Measurements from ENCODE around the gene OR9Q1. TPM values are rescaled to one million over a fixed set of nuclear protein-coding genes. Genes with fewer than 3 reads are reported as not detected.
"Not testable (repeated sequence)": the region's sequence is repeated elsewhere in the genome, so short reads cannot be mapped to it uniquely, and the experiment has no call there.

Gene OR9Q1, protein sequence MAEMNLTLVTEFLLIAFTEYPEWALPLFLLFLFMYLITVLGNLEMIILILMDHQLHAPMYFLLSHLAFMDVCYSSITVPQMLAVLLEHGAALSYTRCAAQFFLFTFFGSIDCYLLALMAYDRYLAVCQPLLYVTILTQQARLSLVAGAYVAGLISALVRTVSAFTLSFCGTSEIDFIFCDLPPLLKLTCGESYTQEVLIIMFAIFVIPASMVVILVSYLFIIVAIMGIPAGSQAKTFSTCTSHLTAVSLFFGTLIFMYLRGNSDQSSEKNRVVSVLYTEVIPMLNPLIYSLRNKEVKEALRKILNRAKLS
- not detected in 2 replicates for total RNA-seq (2014; rRNA removed; shearing (Covaris generic))
- polyA plus RNA-seq (2014; cell fraction: nucleus; rRNA removed), result not detected in 2 replicates

DNA sequence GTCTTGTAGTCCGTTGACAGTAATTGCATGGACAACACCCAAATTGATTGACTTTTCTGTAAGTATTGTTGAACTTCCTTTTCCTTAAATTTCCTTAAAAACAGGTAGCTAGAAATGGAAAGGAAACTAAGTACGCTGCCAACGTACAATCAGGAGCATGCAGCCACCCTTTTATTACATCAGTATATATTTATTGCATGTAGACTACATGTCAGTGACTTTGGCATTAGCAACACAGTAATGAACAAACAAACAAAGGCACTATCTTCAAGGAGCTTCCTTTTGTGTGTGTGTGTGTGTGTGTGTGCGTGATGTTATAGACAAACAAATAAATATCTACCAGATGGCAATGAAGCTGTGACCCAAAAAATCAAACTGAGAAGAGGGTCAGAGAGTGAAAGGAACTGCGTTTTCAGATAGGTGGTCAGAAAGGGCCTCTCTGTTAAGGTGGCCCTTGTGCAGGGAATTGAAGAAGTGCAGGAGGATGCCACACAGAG, at the start of gene OR9Q1:
OR9Q1 (plus strand) TSS at position 447 of the 497 bp plus-strand sequence. CDS start 155,564 bp downstream, outside the sequence.
- DNase-seq (ENCODE audit: extremely low read depth, low read depth), result no peak

DNA sequence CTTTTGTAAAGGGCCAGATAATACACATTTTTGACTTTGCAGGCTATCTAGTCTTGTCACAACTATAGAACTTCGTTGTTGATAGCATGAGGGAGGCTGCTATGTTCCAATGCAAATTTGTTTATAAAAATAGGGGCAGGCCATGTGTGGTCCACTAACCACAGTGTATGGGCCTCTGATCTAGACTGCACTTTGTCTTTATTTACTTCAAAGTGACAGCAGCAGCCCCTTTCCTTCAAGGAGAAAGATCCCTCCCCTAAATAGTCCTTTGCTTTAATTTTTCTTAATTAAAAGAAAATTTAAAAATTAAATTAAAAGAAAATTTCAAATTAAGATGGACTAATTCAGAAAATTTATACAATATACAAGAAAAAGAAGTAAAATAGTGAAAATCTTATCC, 49.5 kb upstream of the OR9Q1 start:
- DNase-seq (ENCODE audit: extremely low read depth, low read depth), result no peak

DNA sequence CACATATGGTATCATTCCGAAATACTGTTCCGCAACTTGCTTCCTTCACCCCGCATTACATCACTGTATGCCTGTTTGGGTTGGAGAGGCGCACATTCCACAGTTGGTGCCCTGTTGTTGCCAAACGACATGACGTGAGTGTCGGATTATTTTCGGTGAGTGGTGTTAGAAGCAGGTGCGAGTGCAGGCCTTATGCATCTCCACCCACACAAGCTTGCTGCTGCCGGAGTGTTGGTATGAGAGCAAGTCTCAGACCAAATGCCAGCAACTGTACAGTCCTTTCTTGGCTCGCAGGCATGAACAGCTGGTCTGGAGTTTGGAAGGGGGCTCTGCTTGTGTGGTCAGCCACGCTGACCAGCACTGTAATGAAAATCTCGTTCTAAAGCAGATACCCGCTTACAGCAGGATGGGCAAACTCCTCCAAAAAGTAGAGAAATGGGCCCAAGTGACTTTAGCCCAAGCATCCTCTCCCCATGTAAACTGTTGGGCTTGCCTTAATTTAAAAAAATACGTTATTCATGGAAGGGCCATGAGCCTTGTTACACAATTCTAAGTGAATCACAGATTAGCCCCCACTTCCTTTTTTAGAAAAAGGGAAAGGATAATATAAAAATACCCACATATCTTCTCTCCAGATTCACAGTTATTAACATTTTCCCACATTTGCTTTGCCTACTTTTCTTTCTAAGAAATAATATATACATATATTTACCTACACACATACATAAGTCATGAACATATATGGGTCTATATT, 48.7 kb upstream of the OR9Q1 start:
- DNase-seq (ENCODE audit: extremely low read depth, low read depth), result no peak

DNA sequence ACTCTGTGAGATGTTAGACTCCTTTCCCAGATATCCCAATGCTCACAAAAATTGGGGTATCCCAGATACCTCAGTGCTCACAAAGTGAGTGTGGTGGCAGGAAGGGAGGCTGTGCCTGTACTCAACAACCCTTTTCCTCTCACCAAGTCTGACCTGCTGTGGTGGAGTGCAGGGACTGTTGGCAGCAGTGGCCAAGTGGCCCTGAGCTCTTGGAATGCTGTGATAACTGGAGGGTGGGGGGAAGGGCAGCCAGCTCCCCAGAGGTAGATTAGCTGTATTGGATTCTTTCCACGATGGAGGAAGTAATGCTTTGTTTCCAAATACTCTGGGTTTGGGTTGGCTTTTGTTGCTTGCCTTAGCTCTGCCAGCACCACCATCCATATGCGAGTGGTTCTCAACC, 46.0 kb upstream of the OR9Q1 start:
- DNase-seq (ENCODE audit: extremely low read depth, low read depth), result no peak

DNA sequence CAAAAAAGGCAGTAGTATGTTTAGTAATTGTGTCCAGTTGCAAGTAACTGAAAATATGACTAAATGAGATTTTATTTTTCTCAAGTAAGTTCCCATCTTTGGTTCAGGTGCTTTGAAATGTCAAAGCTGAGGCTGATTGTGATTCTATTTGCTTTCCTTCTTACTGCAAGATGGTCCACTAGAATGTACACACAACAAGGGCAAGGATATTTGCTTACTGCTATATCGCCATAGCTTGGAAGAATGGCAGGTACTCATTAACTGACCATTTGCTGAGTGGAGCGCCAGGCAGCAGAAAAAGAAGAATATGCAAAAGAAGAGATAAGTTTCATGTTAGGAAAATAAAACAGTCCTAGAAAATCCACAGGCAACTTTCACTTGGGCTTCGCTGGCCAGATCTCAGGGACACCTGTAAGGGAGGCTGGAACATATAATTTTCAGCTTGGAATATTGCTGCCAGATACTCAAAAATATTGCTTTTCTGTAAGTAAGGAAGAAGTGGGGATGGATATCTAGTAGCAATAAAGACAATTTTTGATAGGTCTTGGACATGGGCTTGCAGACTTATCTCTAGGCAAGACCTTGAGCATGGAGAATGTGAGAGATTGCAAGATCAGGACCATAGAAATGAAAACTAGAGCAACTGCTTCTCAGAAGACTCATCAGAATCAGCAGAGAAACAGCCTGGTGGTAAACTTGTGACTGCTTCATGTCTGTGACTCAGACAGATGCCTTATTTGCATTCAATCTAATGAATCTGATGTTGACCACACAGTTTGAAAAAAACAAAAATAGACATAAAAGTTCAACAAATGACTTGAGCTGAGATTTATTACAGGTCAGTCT, 44.8 kb upstream of the OR9Q1 start:
- DNase-seq (ENCODE audit: extremely low read depth, low read depth), result no peak

DNA sequence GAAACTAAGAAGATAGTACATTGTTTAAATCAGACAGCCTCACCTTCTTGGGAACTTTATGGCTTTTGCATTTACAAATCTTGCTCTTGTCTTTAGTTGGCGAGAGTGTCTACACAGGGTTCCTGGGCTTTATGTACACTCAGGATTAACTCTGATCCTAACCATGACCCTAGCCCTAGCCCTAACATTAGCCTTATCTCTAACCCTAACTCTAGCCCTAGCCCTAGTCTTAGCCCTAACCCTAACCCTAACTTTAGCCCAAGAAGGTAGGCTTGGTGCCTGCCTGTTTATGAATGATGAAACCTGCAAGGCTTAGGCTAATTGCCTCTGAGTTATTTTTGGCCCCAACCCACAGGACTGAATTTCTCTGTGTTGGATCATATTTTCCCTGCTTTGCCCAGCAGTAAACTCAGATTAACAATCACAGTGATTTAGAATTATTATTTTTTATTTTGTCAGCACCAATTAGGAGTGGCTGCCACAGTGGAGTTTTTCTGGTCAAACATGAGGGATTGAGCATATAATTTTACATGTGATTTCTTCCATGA, 44.1 kb upstream of the OR9Q1 start:
- no peak for DNase-seq (ENCODE audit: extremely low read depth, low read depth)

DNA sequence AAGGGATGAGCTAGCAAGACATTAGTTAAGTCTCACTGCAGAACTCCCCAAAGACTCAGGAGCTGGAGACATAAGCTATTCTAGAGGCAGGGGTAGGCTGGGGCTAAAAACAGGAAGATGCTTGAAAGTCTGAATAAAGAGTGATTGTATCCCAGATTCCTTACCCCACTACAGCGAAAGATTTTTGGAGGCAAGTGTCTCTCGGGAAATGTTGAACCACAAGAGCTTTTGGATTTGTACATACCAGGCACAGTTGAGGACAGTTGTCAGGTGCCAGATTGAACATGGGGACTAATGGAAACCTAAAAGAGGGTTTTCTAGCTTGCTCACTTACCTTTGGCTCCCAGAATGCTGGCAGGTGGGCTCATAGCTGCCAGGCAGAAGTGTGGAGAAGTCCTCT, 43.5 kb upstream of the OR9Q1 start:
- DNase-seq (ENCODE audit: extremely low read depth, low read depth), result no peak

DNA sequence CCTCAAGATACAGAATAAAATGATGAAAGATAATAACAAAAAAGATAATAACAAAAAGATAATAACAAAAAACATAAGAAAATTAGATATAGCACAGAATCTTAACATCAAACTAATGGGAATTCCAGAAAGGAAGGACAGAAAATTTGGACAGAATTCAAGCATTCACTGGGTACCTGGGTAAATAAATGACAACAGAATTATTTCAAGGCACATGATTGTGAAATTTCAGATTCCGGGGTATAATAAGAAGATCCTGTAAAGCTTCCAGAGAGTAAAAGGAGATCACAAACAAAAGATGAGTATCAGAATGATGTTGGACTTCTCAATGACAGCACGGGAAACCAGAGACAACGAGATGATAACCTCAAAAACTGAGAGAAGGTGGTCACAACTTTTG, 42.1 kb upstream of the OR9Q1 start:
- DNase-seq (ENCODE audit: extremely low read depth, low read depth), result no peak

DNA sequence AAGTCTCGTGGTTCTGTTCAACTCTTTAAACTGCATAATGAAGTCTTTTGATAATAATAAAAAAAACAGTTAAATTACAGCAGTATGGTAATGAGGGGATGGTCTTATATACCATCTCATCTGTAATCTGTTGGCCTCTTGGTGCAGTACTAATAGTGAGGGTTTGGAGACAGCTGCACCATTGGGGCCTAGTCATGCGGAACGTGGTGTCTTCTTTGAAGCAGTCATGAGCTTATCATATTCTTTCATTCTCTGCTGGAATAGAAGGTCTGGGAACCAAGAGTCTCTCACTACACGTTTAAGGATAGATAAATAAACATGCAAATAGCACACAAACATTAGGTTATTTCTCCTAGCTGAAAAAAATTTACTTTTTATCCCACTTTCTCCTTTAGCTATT, 40.9 kb upstream of the OR9Q1 start:
- DNase-seq (ENCODE audit: extremely low read depth, low read depth), result no peak

DNA sequence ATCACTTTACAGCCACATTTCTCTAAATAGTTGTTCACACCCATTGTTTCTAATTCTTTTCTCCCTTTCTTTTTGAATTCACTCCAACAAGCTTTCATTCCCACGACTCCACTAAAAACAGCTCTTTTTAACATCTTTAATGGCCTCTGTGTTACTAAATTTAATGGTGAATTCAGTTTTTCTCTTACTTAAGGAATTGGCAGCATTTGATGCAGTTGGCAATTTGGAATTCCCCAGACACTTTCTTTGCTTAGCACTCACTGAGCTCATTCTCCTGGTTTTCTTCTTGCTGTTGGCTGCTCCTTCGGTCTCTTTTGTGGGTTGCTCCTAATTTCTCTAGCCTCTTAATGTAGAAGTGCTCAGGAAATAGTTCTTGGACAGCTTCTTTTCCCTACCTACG, 40.5 kb upstream of the OR9Q1 start:
- no peak for DNase-seq (ENCODE audit: extremely low read depth, low read depth)

DNA sequence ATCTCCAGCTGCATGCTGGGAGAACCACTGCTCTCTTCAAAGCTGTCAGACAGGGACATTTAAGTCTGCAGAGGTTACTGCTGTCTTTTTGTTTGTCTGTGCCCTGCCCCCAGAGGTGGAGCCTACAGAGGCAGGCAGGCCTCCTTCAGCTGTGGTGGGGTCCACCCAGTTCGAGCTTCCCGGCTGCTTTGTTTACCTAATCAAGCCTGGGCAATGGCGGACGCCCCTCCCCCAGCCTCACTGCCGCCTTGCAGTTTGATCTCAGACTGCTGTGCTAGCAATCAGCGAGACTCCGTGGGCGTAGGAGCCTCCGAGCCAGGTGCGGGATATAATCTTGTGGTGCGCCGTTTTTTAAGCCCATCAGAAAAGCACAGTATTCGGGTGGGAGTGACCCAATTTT, 24.2 kb upstream of the OR9Q1 start:
- not testable (repeated sequence) for DNase-seq (ENCODE audit: extremely low read depth, low read depth)

DNA sequence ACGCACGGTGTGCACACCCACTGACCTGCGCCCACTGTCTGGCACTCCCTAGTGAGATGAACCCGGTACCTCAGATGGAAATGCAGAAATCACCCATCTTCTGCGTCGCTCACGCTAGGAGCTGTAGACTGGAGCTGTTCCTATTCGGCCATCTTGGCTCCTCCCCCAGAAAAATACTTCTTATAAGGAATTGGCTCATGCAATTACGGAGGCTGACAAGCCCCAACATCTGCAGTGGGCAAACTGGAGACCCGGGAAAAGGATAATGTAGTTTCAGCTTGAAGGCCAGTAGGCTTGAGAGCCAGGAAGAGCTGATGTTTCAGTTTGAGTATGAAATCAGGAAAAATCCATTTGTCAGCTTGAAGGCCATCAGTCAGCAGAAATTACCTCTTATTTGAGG, 23.7 kb upstream of the OR9Q1 start:
- not testable (repeated sequence) for DNase-seq (ENCODE audit: extremely low read depth, low read depth)

DNA sequence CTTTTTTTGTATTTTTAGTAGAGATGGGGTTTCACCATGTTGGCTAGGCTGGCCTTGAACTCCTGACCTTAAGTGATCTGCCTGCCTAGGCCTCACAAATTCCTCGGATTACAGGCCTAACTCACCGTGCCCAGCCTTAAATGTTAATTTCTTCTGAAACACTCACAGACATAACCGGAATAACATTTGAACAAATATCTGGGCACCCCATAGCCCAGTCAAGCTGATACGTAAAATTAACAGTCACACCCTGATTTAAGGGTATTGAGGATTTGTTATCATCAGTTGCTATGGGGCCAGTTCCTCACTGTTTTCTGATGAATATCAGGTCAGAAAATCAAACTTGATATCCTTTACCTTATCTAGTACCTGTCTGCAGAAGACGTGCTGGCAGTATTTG, 23.0 kb upstream of the OR9Q1 start:
- DNase-seq (ENCODE audit: extremely low read depth, low read depth), result no peak

DNA sequence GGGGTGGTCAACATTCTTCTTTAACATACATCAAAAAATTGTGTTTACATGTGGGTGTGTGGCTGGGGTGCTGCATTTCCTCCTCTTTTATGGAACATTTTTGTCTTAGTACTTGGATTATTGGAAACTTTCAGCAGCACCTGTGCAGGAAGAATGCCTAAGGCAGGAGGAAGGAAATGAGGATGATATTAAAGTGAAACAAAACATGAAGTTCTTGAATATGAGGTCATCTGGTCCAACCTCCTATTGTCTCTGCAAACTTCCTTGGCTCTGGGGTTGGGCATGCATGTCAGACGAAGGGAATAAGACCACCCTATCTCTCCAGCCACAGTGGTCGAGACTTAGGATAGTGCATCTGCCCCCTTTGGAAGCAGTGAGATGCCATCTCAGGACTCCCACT, 20.6 kb upstream of the OR9Q1 start:
- no peak for DNase-seq (ENCODE audit: extremely low read depth, low read depth)

DNA sequence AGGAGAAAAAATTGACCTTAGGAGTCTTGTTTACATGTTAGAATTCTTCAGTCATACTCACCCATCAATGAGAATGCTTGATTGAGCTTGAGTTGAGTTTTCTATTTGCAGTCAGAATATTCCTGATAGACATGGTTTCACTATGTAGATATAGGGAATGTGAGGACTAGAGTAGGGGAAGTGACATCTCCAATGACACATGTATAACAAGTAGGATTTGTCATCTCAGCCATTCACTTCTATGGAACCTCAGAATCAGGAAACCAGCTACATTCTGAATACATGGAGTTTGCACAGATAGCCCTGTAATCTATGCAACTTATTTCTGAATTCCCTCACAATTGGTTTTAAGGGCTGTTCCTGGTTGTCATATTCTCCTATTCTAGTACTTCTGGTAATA, 20.1 kb upstream of the OR9Q1 start:
- DNase-seq (ENCODE audit: extremely low read depth, low read depth), result no peak

DNA sequence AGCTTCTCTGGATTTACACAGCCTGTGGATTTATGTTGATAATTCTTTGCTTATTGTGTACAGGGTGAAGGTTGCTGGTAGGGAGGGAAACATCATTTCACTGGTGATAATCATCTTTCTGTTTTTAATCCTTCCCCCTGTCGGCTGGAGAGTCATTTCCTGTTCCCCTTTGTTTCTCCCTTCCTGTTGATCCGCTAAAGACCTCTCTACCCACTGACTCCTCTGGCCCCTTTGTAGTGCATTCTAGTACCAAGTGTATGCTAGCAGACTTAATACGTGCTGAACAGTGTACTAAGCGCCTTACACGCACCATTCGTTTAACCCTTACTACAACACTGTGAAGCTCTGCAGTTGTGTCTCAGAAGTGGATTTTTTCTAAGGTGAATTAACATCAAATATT, 19.0 kb upstream of the OR9Q1 start:
- DNase-seq (ENCODE audit: extremely low read depth, low read depth), result no peak

DNA sequence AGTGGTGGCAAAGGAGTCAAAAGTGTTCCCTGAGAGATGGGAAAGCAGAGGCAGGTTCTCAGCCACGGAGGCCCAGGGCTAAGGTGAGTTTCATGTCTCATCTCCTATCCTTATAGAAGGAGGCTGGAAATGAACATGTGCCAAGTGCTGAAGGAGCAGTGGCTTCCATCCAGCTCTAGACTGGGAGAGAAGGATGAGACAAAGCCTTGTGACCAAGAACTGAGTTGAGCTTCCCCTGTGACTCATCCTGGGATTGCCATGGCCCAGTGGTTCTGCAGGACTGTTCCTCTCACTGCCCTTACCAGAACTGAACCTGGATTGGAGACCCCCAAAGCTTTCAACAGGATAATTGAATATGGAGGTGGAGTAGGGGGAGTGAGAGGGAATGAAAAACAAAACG, 16.7 kb upstream of the OR9Q1 start:
- DNase-seq (ENCODE audit: extremely low read depth, low read depth), result no peak

DNA sequence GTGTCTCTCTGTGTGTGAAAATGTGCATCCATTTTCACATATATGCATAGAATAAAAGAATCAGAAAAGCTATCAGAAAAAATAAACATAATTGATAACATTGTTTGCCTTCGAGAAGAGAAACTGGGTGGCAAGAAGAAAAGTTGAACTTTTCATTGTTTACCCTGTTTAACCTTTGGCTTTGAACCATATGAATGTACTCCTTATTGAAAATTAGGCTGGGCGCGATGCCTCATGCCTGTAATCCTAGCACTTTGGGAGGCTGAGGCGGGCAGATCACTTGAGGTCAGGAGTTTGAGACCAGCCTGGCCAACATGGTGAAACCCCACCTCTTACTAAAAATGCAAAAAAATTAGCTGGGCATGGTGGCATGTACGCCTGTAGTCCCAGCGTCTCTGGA, 11.9 kb upstream of the OR9Q1 start:
- no peak for DNase-seq (ENCODE audit: extremely low read depth, low read depth)

DNA sequence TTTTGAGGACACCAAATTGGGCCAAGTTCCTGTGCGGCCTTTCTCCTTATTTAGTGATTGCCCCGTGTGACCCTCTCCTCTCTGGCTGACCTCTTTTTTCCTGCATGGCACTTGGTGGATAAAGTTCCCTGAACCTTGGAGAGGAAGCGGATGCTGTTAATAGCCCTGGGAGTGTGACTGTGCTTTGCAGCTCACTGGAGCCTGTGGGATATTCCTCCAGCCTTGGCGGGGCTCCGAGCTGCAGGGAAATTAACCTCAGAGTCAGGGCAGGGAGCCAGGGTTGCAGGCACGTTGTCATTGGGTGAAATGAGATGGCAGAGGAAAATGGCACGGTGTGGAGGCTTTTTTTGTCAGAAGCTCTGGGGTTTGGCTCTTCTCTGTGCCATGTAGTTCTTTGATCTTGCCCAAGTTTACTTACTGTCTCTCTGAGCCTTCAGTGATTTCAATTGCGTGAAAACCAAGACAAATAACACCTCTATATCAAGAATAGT, 965 bp downstream of the OR9Q1 start:
- no peak for DNase-seq (ENCODE audit: extremely low read depth, low read depth)

DNA sequence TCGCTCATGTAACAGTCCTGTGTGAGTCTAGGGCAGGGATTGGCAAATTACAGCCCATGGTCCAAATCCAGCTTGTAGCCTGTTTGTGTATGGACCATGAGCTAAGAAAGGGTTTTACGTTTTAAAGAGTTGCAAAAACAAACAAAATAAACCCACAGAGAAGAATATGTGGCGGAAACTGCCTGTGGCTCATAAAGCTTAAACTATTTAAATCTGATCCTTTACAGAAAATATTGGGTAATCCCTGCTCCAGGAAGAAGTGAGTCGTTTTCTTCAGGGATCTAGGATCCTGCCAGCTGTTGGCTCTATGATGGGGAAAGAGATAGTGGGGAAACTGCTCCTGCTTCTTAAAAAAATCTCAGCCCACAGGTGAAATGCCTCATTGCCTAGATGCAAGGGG, 3.7 kb downstream of the OR9Q1 start:
- DNase-seq (ENCODE audit: extremely low read depth, low read depth), result no peak
